AG04450 (cell line): Measurements from ENCODE around the gene SNX30. TPM values are rescaled to one million over a fixed set of nuclear protein-coding genes. Genes with fewer than 3 reads are reported as not detected.
A peak's percentile ranks its signal among the peaks of the same experiment; 100 is the strongest.

Experiments used
- CTCF ChIA-PET: fragments of 300-600, 350-600 bp; formaldehyde crosslinking; extraction: SDS; loops from one replicate; lab custom pipeline; 2022; ENCODE audit warnings: antibody characterized with exemption, inconsistent platforms; lab: Charles Lee
- POLR2A ChIA-PET: fragments of 350-600 bp; formaldehyde crosslinking; extraction: SDS; loops from one replicate; lab custom pipeline; 2021; ENCODE audit warnings: antibody characterized with exemption, inconsistent platforms; lab: Yijun Ruan, JAX
- DNase-seq: peaks from one replicate; pipeline ENCODE4 v3.0.0-alpha.2; 2011; ENCODE audit warnings: low read depth, low spot score
- H3K27ac ChIP-seq: one replicate; pipeline ENCODE4 v1.5.1; 2012; ENCODE audit warnings: low read depth, low read length, control low read depth
- H3K27me3 ChIP-seq: one replicate; pipeline ENCODE4 v1.6.0; 2012; ENCODE audit warnings: low read length; ENCODE audit not compliant: control insufficient read depth, insufficient read depth
- H3K4me3 ChIP-seq: 2 replicates; pipeline ENCODE4 v1.5.1; 2011; ENCODE audit warnings: mild to moderate bottlenecking, low read depth, low read length, control low read depth
- H3K9me3 ChIP-seq: 2 replicates; pipeline ENCODE4 v1.5.1; 2012; ENCODE audit warnings: low read length; ENCODE audit not compliant: control insufficient read depth, insufficient read depth
- CTCF ChIP-seq: IDR thresholded peaks from 2 replicates; pipeline ENCODE4 v1.5.1; 2011; ENCODE audit warnings: low read depth, low read length, control low read depth, inconsistent platforms
- polyA plus RNA-seq: library from polyadenylated mRNA; depleted of rRNA; stranded (reverse); fragments of >200 nt; gene quantifications from 2 replicates; pipeline ENCODE4 v1.2.3, GENCODE V29; 2011

Gene SNX30
- polyA plus RNA-seq, 1 experiment, result 11.5 TPM

DNA sequence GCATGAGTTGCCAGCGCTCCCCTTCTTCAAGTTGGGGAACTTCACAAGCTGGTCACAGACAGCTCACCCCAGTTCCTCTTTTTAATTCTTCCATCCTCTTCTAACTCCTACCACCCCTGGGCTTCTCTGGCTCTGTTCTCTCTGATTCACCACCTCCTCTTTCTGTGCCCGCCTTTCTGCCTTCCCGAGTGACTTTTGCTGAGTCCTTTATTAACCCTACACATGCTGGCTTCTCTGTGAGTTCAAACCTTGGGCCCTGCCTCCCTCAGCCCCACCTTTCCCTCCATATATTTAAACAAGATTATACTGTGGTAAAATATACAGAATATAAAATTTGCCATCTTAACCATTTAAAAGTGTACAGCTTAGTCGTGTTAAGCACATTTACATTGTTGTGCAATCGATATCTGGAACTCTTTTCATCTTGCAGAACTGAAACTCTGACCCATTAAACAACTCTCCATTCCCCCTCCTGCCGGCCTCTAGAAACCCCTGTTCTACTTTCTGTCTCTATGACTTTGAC lies 108.1 kb downstream of the SNX30 start:
- no peak overlapping the region for H3K27ac ChIP-seq
- ChIA-PET CTCF (interaction anchor here (1.7 kb wide), 1 partner anchor 44 kb away, joined by 3 read pairs; no protein-coding TSS in a partner anchor), POLR2A (interaction anchor here (1.1 kb wide), 1 partner anchor 20 kb away, joined by 3 read pairs; no protein-coding TSS in a partner anchor)
- no peaks in the 10 kb centered on the region for H3K9me3 ChIP-seq
- no peaks in the 10 kb centered on the region for H3K27me3 ChIP-seq
- no peak overlapping the region for H3K4me3 ChIP-seq
- DNase-seq, result no peak
- TF ChIP-seq CTCF, result no peak

DNA sequence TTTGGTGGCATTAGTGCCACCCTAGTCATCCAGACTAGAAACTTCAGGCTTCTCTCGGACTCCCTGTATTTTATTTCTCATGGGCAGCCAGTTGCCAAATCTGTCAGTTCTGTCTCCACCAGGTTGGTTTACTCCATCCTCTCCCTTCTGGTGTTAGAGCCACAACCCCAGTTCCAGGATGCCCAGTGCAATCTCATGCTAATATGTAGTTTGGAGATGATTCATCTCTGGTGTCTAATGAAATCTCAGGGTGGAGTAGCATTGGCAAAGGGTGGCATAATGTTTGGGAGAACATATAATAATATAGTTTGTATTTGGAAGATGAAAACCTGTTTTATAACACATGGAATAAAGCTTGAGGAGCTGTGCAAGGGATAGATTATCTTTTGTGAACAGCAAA lies 109.9 kb downstream of the SNX30 start:
- H3K4me3 ChIP-seq, result no peak overlapping the region
- TF ChIP-seq CTCF, result no peak
- CTCF ChIA-PET, result no interaction called here
- no peak overlapping the region for H3K27ac ChIP-seq
- H3K9me3 ChIP-seq, result no peaks in the 10 kb centered on the region
- no peaks in the 10 kb centered on the region for H3K27me3 ChIP-seq
- DNase-seq, result no peak
- POLR2A ChIA-PET, result no interaction called here

GRCh38 chr9:112861155-112861554 lies 110.6 kb downstream of the SNX30 start:
- H3K9me3 ChIP-seq, result no peaks in the 10 kb centered on the region
- CTCF ChIA-PET, result no interaction called here
- no peak overlapping the region for H3K4me3 ChIP-seq
- H3K27ac ChIP-seq, result no peak overlapping the region
- no peak for TF ChIP-seq CTCF
- no peak for DNase-seq
- POLR2A ChIA-PET, result no interaction called here
- H3K27me3 ChIP-seq, result no peaks in the 10 kb centered on the region

- Histone ChIP-seq H3K4me3 (no peak overlapping the region), H3K9me3 (peaks cover 5% of the 10 kb centered on the region), H3K27me3 (no peaks in the 10 kb centered on the region), H3K27ac (no peak overlapping the region)
- TF ChIP-seq CTCF, result no peak
- POLR2A ChIA-PET, result no interaction called here
- CTCF ChIA-PET, result no interaction called here
- no peak for DNase-seq
These were observed 111.3 kb downstream of the SNX30 start for GRCh38 chr9:112861638-112862555.

DNA sequence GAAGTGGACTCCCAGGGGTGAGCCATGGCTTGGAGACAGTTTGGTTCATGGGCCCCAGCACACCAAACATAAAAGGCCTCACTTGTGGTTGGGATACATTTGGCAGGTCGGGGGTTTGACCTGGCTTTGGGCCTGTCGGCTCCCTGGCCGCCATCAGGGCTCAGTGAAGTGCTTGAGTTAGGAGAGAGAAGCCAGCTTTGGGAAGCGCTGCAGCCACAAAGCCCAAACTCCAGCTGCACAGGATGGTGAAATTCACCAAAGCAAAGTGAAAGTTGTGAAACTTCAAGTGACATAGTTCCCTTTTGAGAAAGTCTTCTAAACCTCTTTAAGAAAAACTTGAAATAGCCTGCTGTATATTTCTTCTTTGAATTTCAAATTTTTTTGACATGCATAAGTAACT lies 112.7 kb downstream of the SNX30 start:
- no peak for DNase-seq
- POLR2A ChIA-PET, result no interaction called here

More for the DNA sequence above, 112.7 kb downstream of the SNX30 start:
- Histone ChIP-seq H3K27ac (peak overlapping the region; percentile 49), H3K9me3 (peaks cover 8% of the 10 kb centered on the region), H3K4me3 (no peak overlapping the region), H3K27me3 (no peaks in the 10 kb centered on the region)
- CTCF ChIA-PET, result interaction anchor here (2.1 kb wide), 1 partner anchor 40 kb away, joined by 8 read pairs; no protein-coding TSS in a partner anchor
- TF ChIP-seq CTCF, result no peak
